HFFc6 (cell line): ENCODE results near the gene CIAPIN1. TPM values are rescaled to one million over a fixed set of nuclear protein-coding genes. Genes with fewer than 3 reads are reported as not detected.

Source experiments
- DNase-seq: peaks from one replicate; pipeline ENCODE4 v3.0.0-alpha.2; 2018
- H3K27ac Mint-ChIP-seq: 2 replicates; pipeline ENCODE4 v1.8.0; 2020; ENCODE audit warnings: mild to moderate bottlenecking, mixed read lengths
- H3K27me3 Mint-ChIP-seq: 2 replicates; pipeline ENCODE4 v1.8.0; 2021; ENCODE audit warnings: mild to moderate bottlenecking, moderate library complexity, mixed read lengths; ENCODE audit not compliant: insufficient read depth
- H3K36me3 Mint-ChIP-seq: 2 replicates; pipeline ENCODE4 v1.8.0; 2021; ENCODE audit warnings: low read depth, mixed read lengths
- H3K4me1 Mint-ChIP-seq: 2 replicates; pipeline ENCODE4 v1.8.0; 2020; ENCODE audit warnings: low read depth, mixed read lengths
- H3K4me3 Mint-ChIP-seq: 2 replicates; pipeline ENCODE4 v1.8.0; 2020; ENCODE audit warnings: mild to moderate bottlenecking, moderate library complexity, mixed read lengths
- H3K9me3 Mint-ChIP-seq: 2 replicates; pipeline ENCODE4 v1.8.0; 2020; ENCODE audit warnings: mild to moderate bottlenecking, mixed read lengths
- CTCF ChIP-seq: fragments of 200-600 bp; sonication (generic); IDR thresholded peaks from 2 replicates; pipeline ENCODE4 v1.5.0; 2021; ENCODE audit warnings: antibody characterized with exemption, mild to moderate bottlenecking
- total RNA-seq, 6 experiments: library from RNA; stranded (reverse); fragmentation: NEBNext Ultra II Directional; extraction: Animal tissue kit (Norgen Biotek cat#: 25700); gene quantifications; 2 replicates in 1 of 6; 3 replicates in 5 of 6; pipeline ENCODE4 v1.2.3, GENCODE V29; 2021

Gene CIAPIN1
- total RNA-seq, 6 experiments from 2014 or later = 37.5 to 49.0 (median 46.8) TPM

GRCh38 chr16:57482845-57483545 lies 35.8 kb upstream of the CIAPIN1 start:
- TF ChIP-seq CTCF = no peak
- Mint-ChIP-seq H3K9me3 (no peaks in the 10 kb centered on the region), H3K36me3 (no peaks in the 10 kb centered on the region), H3K4me3 (no peak overlapping the region), H3K27me3 (no peaks in the 10 kb centered on the region; the same call in none of the 2 replicates), H3K4me1 (peaks cover 47% of the 10 kb centered on the region), H3K27ac (no peak overlapping the region)
- no peak for DNase-seq

GRCh38 chr16:57481421-57481820 lies 34.2 kb upstream of the CIAPIN1 start:
- TF ChIP-seq CTCF = no peak
- Mint-ChIP-seq H3K27ac (no peak overlapping the region), H3K4me1 (peaks cover 36% of the 10 kb centered on the region)

GRCh38 chr16:57480754-57481230 lies 33.6 kb upstream of the CIAPIN1 start:
- TF ChIP-seq CTCF = no peak
- H3K4me1 Mint-ChIP-seq = peaks cover 35% of the 10 kb centered on the region
- DNase-seq = no peak
- H3K9me3 Mint-ChIP-seq = no peaks in the 10 kb centered on the region
- H3K4me3 Mint-ChIP-seq = peak overlapping the region; percentile 95; the same call in 1 of the 2 replicates
- no peaks in the 10 kb centered on the region for H3K36me3 Mint-ChIP-seq
- H3K27me3 Mint-ChIP-seq = no peaks in the 10 kb centered on the region; the same call in none of the 2 replicates
- peak overlapping the region; percentile 87; the same call in 1 of the 2 replicates for H3K27ac Mint-ChIP-seq

More at GRCh38 chr16:57481421-57481820, 34.2 kb upstream of the CIAPIN1 start:
- Mint-ChIP-seq H3K9me3 (no peaks in the 10 kb centered on the region), H3K27me3 (no peaks in the 10 kb centered on the region; the same call in none of the 2 replicates), H3K36me3 (no peaks in the 10 kb centered on the region), H3K4me3 (no peak overlapping the region)
- no peak for DNase-seq

GRCh38 chr16:57479976-57480753 lies 33.0 kb upstream of the CIAPIN1 start:
- Mint-ChIP-seq H3K36me3 (no peaks in the 10 kb centered on the region), H3K9me3 (no peaks in the 10 kb centered on the region), H3K4me1 (peaks cover 29% of the 10 kb centered on the region), H3K4me3 (peak overlapping the region; percentile 95), H3K27me3 (no peaks in the 10 kb centered on the region; the same call in none of the 2 replicates), H3K27ac (peak overlapping the region; percentile 87)
- TF ChIP-seq CTCF = no peak
- peak; percentile 36 for DNase-seq

GRCh38 chr16:57479205-57479975 lies 32.2 kb upstream of the CIAPIN1 start:
- H3K4me3 Mint-ChIP-seq = peak overlapping the region; percentile 95
- no peak for TF ChIP-seq CTCF
- no peaks in the 10 kb centered on the region for H3K9me3 Mint-ChIP-seq
- H3K36me3 Mint-ChIP-seq = no peaks in the 10 kb centered on the region
- H3K27me3 Mint-ChIP-seq = no peaks in the 10 kb centered on the region; the same call in none of the 2 replicates
- H3K4me1 Mint-ChIP-seq = peaks cover 27% of the 10 kb centered on the region
- H3K27ac Mint-ChIP-seq = peak overlapping the region; percentile 87
- DNase-seq = peak; percentile 40
